SK-N-SH treated with all-trans-retinoic acid at 6 μM for 48 hours (cell line): Measurements from ENCODE around the gene NKPD1.

Source experiments
- ATAC-seq: fragments of 200-7000 bp; cut with Tn5 transposase; 3 replicates; pipeline ENCODE4 v1.9.1; 2020; ENCODE audit warnings: mild to moderate bottlenecking, moderate library complexity
- ARNTL ChIP-seq: fragments of 450-650 bp; formaldehyde crosslinking; IDR thresholded peaks from 2 replicates; pipeline ENCODE4 v1.5.0; 2020; ENCODE audit warnings: low read depth, mild to moderate bottlenecking, moderate library complexity, borderline replicate concordance
- BACH2 ChIP-seq: fragments of 250-450 bp; sonication (Bioruptor Pico); IDR thresholded peaks from 2 replicates; pipeline ENCODE4 v1.9.0; 2021; ENCODE audit warnings: mild to moderate bottlenecking, borderline replicate concordance
- CSDC2 ChIP-seq: fragments of 250-450 bp; sonication (Bioruptor Pico); IDR thresholded peaks from 2 replicates; pipeline ENCODE4 v1.5.0; 2020; ENCODE audit warnings: mild to moderate bottlenecking, moderate library complexity
- CSRNP3 ChIP-seq: fragments of 250-450 bp; sonication (Bioruptor Pico); IDR thresholded peaks from 2 replicates; pipeline ENCODE4 v1.5.1; 2021; ENCODE audit warnings: mild to moderate bottlenecking, moderate library complexity
- ESRRG ChIP-seq: fragments of 250-450 bp; sonication (Bioruptor Pico); IDR thresholded peaks from 2 replicates; pipeline ENCODE4 v1.6.1; 2021; ENCODE audit warnings: mild to moderate bottlenecking
- GLIS3 ChIP-seq: fragments of 250-450 bp; sonication (Bioruptor Pico); IDR thresholded peaks from 2 replicates; pipeline ENCODE4 v1.5.0; 2020; ENCODE audit warnings: mild to moderate bottlenecking, moderate library complexity
- ISL1 ChIP-seq: fragments of 250-450 bp; sonication (Bioruptor Pico); IDR thresholded peaks from 2 replicates; pipeline ENCODE4 v2.1.2; 2022; ENCODE audit warnings: mild to moderate bottlenecking, moderate library complexity
- OSR1 ChIP-seq: fragments of 250-450 bp; sonication (Bioruptor Pico); IDR thresholded peaks from 2 replicates; pipeline ENCODE4 v1.8.0; 2022; ENCODE audit warnings: moderate library complexity, mild to moderate bottlenecking, inconsistent platforms
- PATZ1 ChIP-seq: fragments of 250-450 bp; sonication (Bioruptor Pico); IDR thresholded peaks from 2 replicates; pipeline ENCODE4 v1.8.0; 2020; ENCODE audit warnings: mild to moderate bottlenecking, moderate library complexity, borderline replicate concordance
- PPARA ChIP-seq: fragments of 250-450 bp; sonication (Bioruptor Pico); IDR thresholded peaks from 2 replicates; pipeline ENCODE4 v1.5.0; 2020; ENCODE audit warnings: mild to moderate bottlenecking, borderline replicate concordance
- RARB ChIP-seq: fragments of 250-450 bp; sonication (Bioruptor Pico); IDR thresholded peaks from 2 replicates; pipeline ENCODE4 v1.8.0; 2021; ENCODE audit warnings: mild to moderate bottlenecking, moderate library complexity
- SNAI2 ChIP-seq: fragments of 250-450 bp; sonication (Bioruptor Pico); IDR thresholded peaks from 2 replicates; pipeline ENCODE4 v1.5.0; 2020; ENCODE audit warnings: mild to moderate bottlenecking, moderate library complexity
- TCF4 ChIP-seq: fragments of 250-450 bp; sonication (Bioruptor Pico); IDR thresholded peaks from 2 replicates; pipeline ENCODE4 v1.8.0; 2021; ENCODE audit warnings: mild to moderate bottlenecking, moderate library complexity, borderline replicate concordance
- TOX ChIP-seq: fragments of 250-450 bp; sonication (Bioruptor Pico); IDR thresholded peaks from 2 replicates; pipeline ENCODE4 v1.8.0; 2021; ENCODE audit warnings: mild to moderate bottlenecking, moderate library complexity, borderline replicate concordance
- ZFP3 ChIP-seq: fragments of 250-450 bp; sonication (Bioruptor Pico); IDR thresholded peaks from 2 replicates; pipeline ENCODE4 v1.5.0; 2020; ENCODE audit warnings: mild to moderate bottlenecking, moderate library complexity
- ZFP30 ChIP-seq: fragments of 450-650 bp; formaldehyde crosslinking; IDR thresholded peaks from 2 replicates; pipeline ENCODE4 v1.5.0; 2022; ENCODE audit warnings: mild to moderate bottlenecking, moderate library complexity
- ZNF565 ChIP-seq: fragments of 450-650 bp; formaldehyde crosslinking; conservative IDR thresholded peaks from 2 replicates; pipeline ENCODE4 v1.5.0; 2020; ENCODE audit warnings: low read depth, mild to moderate bottlenecking, moderate library complexity
- ZNF70 ChIP-seq: fragments of 450-650 bp; formaldehyde crosslinking; IDR thresholded peaks from 2 replicates; pipeline ENCODE4 v1.5.0; 2020; ENCODE audit warnings: mild to moderate bottlenecking, moderate library complexity
- ZNF8 ChIP-seq: fragments of 450-650 bp; formaldehyde crosslinking; IDR thresholded peaks from 2 replicates; pipeline ENCODE4 v1.5.0; 2020; ENCODE audit warnings: mild to moderate bottlenecking, moderate library complexity
- TF ChIP-seq, protein P1 (sequence below): fragments of 250-450 bp; sonication (Bioruptor Pico); IDR thresholded peaks from 2 replicates; pipeline ENCODE4 v1.5.1; 2020; ENCODE audit warnings: low read depth, mild to moderate bottlenecking, moderate library complexity
- TF ChIP-seq, protein P2 (sequence below): fragments of 250-450 bp; sonication (Bioruptor Pico); IDR thresholded peaks from 2 replicates; pipeline ENCODE4 v1.5.0; 2020; ENCODE audit warnings: mild to moderate bottlenecking, moderate library complexity

NKPD1 gene

GRCh38 chr19:45117167-45117594 lies 43.6 kb downstream of the NKPD1 start (continued):
- no peak for TF ChIP-seq ARNTL (CRISPR knock-in tag)

DNA sequence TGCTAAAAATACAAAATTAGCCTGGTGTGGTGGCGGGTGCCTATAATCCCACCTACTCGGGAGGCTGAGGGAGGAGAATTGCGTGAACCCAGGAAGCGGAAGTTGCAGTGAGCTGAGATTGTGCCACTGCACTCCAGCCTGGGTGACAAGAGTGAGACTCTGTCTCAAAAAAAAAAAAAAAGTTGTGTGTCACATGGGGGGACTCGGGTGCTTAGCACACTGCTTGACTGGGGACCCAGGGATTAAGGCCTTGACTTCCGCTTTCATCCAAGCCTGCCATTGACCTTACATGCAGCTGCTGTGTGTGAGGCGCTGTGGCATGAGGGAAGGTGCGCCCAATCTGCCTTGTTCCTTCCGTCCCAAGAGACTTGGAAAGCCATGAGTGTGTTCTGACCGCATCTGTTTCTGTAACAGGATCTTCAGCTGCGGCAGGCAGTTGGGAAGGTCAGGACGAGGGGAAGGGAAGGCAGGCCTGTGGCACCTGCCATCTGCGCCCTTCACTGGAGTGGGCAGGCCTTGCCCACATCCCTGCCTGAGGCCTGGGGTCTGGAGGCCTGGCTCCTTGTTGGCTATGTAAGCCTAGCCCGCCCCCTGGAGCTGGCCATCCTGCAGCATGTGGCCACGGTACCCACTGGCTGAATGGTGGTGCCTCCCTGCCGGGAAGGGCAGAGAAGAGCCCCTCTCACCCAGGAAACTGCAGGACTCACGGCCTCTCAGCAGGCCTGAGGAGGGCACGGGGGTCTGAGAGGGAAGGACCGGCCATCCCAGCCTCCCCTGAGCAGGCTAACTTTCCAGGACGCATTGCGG lies 44.8 kb downstream of the NKPD1 start:
- no peak for TF ChIP-seq ZNF8
- TF ChIP-seq ZNF565 (CRISPR knock-in tag), result no peak
- TF ChIP-seq ZNF70 (CRISPR knock-in tag), result no peak
- TF ChIP-seq TCF4 (CRISPR knock-in tag), result no peak
- TF ChIP-seq ESRRG, result no peak
- no peak for TF ChIP-seq OSR1
- no peak for TF ChIP-seq ZFP3 (CRISPR knock-in tag)
- TF ChIP-seq, protein P1, sequence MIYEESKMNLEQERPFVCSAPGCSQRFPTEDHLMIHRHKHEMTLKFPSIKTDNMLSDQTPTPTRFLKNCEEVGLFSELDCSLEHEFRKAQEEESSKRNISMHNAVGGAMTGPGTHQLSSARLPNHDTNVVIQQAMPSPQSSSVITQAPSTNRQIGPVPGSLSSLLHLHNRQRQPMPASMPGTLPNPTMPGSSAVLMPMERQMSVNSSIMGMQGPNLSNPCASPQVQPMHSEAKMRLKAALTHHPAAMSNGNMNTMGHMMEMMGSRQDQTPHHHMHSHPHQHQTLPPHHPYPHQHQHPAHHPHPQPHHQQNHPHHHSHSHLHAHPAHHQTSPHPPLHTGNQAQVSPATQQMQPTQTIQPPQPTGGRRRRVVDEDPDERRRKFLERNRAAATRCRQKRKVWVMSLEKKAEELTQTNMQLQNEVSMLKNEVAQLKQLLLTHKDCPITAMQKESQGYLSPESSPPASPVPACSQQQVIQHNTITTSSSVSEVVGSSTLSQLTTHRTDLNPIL, result no peak
- no peak for TF ChIP-seq TOX (CRISPR knock-in tag)
- no peak for TF ChIP-seq GLIS3 (CRISPR knock-in tag)
- TF ChIP-seq RARB, result no peak
- no peak for TF ChIP-seq BACH2 (CRISPR knock-in tag)
- TF ChIP-seq, protein P2, sequence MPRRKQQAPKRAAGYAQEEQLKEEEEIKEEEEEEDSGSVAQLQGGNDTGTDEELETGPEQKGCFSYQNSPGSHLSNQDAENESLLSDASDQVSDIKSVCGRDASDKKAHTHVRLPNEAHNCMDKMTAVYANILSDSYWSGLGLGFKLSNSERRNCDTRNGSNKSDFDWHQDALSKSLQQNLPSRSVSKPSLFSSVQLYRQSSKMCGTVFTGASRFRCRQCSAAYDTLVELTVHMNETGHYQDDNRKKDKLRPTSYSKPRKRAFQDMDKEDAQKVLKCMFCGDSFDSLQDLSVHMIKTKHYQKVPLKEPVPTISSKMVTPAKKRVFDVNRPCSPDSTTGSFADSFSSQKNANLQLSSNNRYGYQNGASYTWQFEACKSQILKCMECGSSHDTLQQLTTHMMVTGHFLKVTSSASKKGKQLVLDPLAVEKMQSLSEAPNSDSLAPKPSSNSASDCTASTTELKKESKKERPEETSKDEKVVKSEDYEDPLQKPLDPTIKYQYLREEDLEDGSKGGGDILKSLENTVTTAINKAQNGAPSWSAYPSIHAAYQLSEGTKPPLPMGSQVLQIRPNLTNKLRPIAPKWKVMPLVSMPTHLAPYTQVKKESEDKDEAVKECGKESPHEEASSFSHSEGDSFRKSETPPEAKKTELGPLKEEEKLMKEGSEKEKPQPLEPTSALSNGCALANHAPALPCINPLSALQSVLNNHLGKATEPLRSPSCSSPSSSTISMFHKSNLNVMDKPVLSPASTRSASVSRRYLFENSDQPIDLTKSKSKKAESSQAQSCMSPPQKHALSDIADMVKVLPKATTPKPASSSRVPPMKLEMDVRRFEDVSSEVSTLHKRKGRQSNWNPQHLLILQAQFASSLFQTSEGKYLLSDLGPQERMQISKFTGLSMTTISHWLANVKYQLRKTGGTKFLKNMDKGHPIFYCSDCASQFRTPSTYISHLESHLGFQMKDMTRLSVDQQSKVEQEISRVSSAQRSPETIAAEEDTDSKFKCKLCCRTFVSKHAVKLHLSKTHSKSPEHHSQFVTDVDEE (CRISPR knock-in tag), result no peak
- TF ChIP-seq, all 23 proteins: peak for 0
- no peak for ATAC-seq

GRCh38 chr19:45114116-45114515 lies 46.7 kb downstream of the NKPD1 start:
- no peak for TF ChIP-seq ZFP3 (CRISPR knock-in tag)
- no peak for ATAC-seq

DNA sequence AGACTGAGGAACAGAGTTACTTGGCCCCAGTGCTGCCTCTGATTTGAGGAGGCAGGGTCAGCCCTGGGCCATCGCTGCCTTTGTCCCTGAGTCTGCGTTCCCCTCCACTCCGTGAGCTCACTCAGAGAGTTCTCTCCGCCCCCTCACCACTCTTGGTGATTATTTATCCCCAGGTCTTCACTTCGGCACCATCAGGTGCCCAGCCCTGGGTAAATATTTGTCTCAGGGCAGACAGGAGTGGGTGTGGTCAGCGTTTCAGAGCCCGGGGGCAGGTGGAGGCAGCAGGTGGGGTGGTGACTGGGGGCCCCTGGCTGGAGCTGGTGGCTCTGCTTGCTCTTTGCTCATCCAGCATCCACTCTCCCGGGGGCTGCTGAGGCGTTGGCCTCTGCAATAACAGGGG lies 47.2 kb downstream of the NKPD1 start:
- TF ChIP-seq CSDC2 (CRISPR knock-in tag), result no peak
- no peak for TF ChIP-seq ZNF8
- no peak for TF ChIP-seq RARB
- TF ChIP-seq ESRRG, result no peak
- TF ChIP-seq, protein P1, result no peak
- no peak for TF ChIP-seq ZFP30 (CRISPR knock-in tag)
- no peak for TF ChIP-seq ISL1 (CRISPR knock-in tag)
- TF ChIP-seq TCF4 (CRISPR knock-in tag), result no peak
- TF ChIP-seq, protein P2 (CRISPR knock-in tag), result no peak
- no peak for TF ChIP-seq PPARA (CRISPR knock-in tag)
- no peak for TF ChIP-seq ARNTL (CRISPR knock-in tag)
- no peak for TF ChIP-seq OSR1
- no peak for TF ChIP-seq ZNF70 (CRISPR knock-in tag)
- TF ChIP-seq PATZ1 (CRISPR knock-in tag), result no peak
- TF ChIP-seq CSRNP3, result no peak
- no peak for TF ChIP-seq SNAI2 (CRISPR knock-in tag)
- ATAC-seq, result no peak
